Testis (tissue), 3 donors: ENCODE results near the gene PRKAR1B. TPM values are rescaled to one million over a fixed set of nuclear protein-coding genes. Genes with fewer than 3 reads are reported as not detected.

Source experiments
- DNase-seq: peaks from one replicate; pipeline ENCODE4 v3.0.0-alpha.2; 2019
- H3K27ac ChIP-seq, 2 donors: fragments of 200-600 bp; sonication (generic); one replicate each; pipeline ENCODE4 v1.5.1; 2019
- H3K27me3 ChIP-seq: fragments of 200-600 bp; sonication (generic); one replicate; pipeline ENCODE4 v1.5.1; 2019
- H3K36me3 ChIP-seq: fragments of 200-600 bp; sonication (generic); one replicate; pipeline ENCODE4 v1.5.1; 2017; ENCODE audit warnings: low read depth; ENCODE audit errors: missing control alignments
- H3K4me1 ChIP-seq: fragments of 200-600 bp; sonication (generic); one replicate; pipeline ENCODE4 v1.5.1; 2019
- H3K4me3 ChIP-seq, 2 donors: fragments of 200-600 bp; sonication (generic); one replicate each; pipeline ENCODE4 v1.5.1; 2017 to 2019
- H3K9me3 ChIP-seq: fragments of 200-600 bp; sonication (generic); one replicate; pipeline ENCODE4 v1.5.1; 2017
- CTCF ChIP-seq, 3 experiments: fragments of 450-650 bp in 2 of 3; fragments of 200-600 bp in 1 of 3; sonication (generic) in 1 of 3; IDR thresholded peaks; one replicate each; pipeline ENCODE4 v1.5.1; 2016 to 2019; ENCODE audit warnings: antibody characterized with exemption in 3 of 3, mild to moderate bottlenecking in 2 of 3, moderate library complexity in 1 of 3
- POLR2A ChIP-seq: fragments of 450-650 bp; IDR thresholded peaks from one replicate; pipeline ENCODE4 v1.6.1; 2017; ENCODE audit warnings: antibody characterized with exemption, mild to moderate bottlenecking, moderate library complexity
- WGBS, 2 donors: methylation state at CpG; one replicate each; pipeline ENCODE4 v1.1.5; 2018; 5-methylcytosine and 5-hydroxymethylcytosine counted together
- intact Hi-C: fragments of 100-400 bp; cut with DNase I; formaldehyde crosslinking; loops from one replicate; pipeline ENCODE4 v1.15.1; 2023; ENCODE audit warnings: low total_unique reads
- polyA plus RNA-seq: library from polyadenylated mRNA; stranded (reverse); fragments of 350-450 nt; fragmentation: Illumina TruSeq; extraction: RNeasy Lipid Tissue Mini Kit (QIAGEN cat#74804); gene quantifications from one replicate; pipeline ENCODE4 v1.2.3, GENCODE V29; 2014; ENCODE audit warnings: low read depth, low replicate concordance; ENCODE audit not compliant: insufficient read depth
- total RNA-seq, 2 donors: library from RNA; depleted of rRNA; stranded (reverse); fragments of >200 nt; gene quantifications; one replicate each; pipeline ENCODE4 v1.2.3, GENCODE V29; 2016

Gene PRKAR1B
- total and polyA plus RNA-seq, 3 donors from 2014 or later = 27.8 to 35.7 (median 31.3) TPM

GRCh38 chr7:751826-752225 is 24.7 kb upstream of the PRKAR1B start:
- WGBS, 2 donors = 92 to 94% methylated on average over 15 of the region's 15 CpGs
- no peaks in the 10 kb centered on the region for H3K9me3 ChIP-seq
- no peak overlapping the region for H3K27ac ChIP-seq
- H3K4me3 ChIP-seq = no peak overlapping the region
- no peaks in the 10 kb centered on the region for H3K4me1 ChIP-seq
- no peaks in the 10 kb centered on the region for H3K27me3 ChIP-seq
- TF ChIP-seq POLR2A (no peak), CTCF (IDR thresholded peaks at IDR 0.05) (no peak)
- DNase-seq = no peak
- intact Hi-C loops = no loop called here
- H3K36me3 ChIP-seq = no peaks in the 10 kb centered on the region

GRCh38 chr7:750111-750905 is 23.2 kb upstream of the PRKAR1B start:
- H3K4me1 ChIP-seq = no peaks in the 10 kb centered on the region

GRCh38 chr7:749140-749551 is 22.1 kb upstream of the PRKAR1B start:
- no peak overlapping the region for H3K4me3 ChIP-seq
- peak; percentile 53 for DNase-seq
- 60 to 64% methylated on average over 14 of the region's 14 CpGs for WGBS, 2 donors
- no peaks in the 10 kb centered on the region for H3K27me3 ChIP-seq
- no peaks in the 10 kb centered on the region for H3K4me1 ChIP-seq
- H3K36me3 ChIP-seq = no peaks in the 10 kb centered on the region
- intact Hi-C loops = no loop called here
- no peaks in the 10 kb centered on the region for H3K9me3 ChIP-seq
- TF ChIP-seq POLR2A = no peak
- no peak for TF ChIP-seq CTCF (IDR thresholded peaks at IDR 0.05)
- H3K27ac ChIP-seq = no peak overlapping the region

More at GRCh38 chr7:750111-750905, 23.2 kb upstream of the PRKAR1B start:
- H3K9me3 ChIP-seq = no peaks in the 10 kb centered on the region
- H3K27ac ChIP-seq = no peak overlapping the region
- H3K4me3 ChIP-seq = no peak overlapping the region
- intact Hi-C loops = no loop called here
- no peaks in the 10 kb centered on the region for H3K36me3 ChIP-seq
- TF ChIP-seq CTCF (IDR thresholded peaks at IDR 0.05) (no peak), POLR2A (no peak)
- no peak for DNase-seq
- no peaks in the 10 kb centered on the region for H3K27me3 ChIP-seq
- 92 to 94% methylated on average over 24 to 26 of the region's 26 CpGs for WGBS, 2 donors

- no peak overlapping the region for H3K4me3 ChIP-seq
- H3K36me3 ChIP-seq = no peaks in the 10 kb centered on the region
- H3K27ac ChIP-seq = no peak overlapping the region
- intact Hi-C loops = no loop called here
- DNase-seq = no peak
- H3K9me3 ChIP-seq = no peaks in the 10 kb centered on the region
- no peaks in the 10 kb centered on the region for H3K4me1 ChIP-seq
- WGBS, 2 donors = 97% methylated on average over 11 to 15 of the region's 15 CpGs
- no peaks in the 10 kb centered on the region for H3K27me3 ChIP-seq
- TF ChIP-seq CTCF (IDR thresholded peaks at IDR 0.05) (no peak), POLR2A (no peak)
Measured at GRCh38 chr7:748446-748845, 21.4 kb upstream of the PRKAR1B start.

GRCh38 chr7:747186-747585 is 20.1 kb upstream of the PRKAR1B start:
- Histone ChIP-seq H3K4me3 (no peak overlapping the region), H3K27me3 (no peaks in the 10 kb centered on the region), H3K9me3 (no peaks in the 10 kb centered on the region), H3K36me3 (no peaks in the 10 kb centered on the region), H3K4me1 (no peaks in the 10 kb centered on the region), H3K27ac (no peak overlapping the region)
- no peak for DNase-seq
- WGBS, 2 donors = 88 to 93% methylated on average over 5 to 12 of the region's 12 CpGs
- TF ChIP-seq POLR2A (no peak), CTCF (IDR thresholded peaks at IDR 0.05) (no peak)
- intact Hi-C loops = no loop called here
